ENCODE measurements around the gene BICRA. TPM values are rescaled to one million over a fixed set of nuclear protein-coding genes. Genes with fewer than 3 reads are reported as not detected.
"Not testable (repeated sequence)": the region's sequence is repeated elsewhere in the genome, so short reads cannot be mapped to it uniquely, and the experiment has no call there.

The BICRA gene
- total RNA-seq, 1 donor from 2014 or later = 5.6 TPM

GRCh38 chr19:47742634-47743033, 133.7 kb downstream of the BICRA start:
- peak; percentile 74 for DNase-seq (ENCODE audit: low read depth)

GRCh38 chr19:47745010-47745901, 136.3 kb downstream of the BICRA start, which contains the start of gene NOP53:
TSS of gene NOP53 (plus strand) at chr19:47745546. CDS start at chr19:47745560, 14 bp downstream.
- DNase-seq (ENCODE audit: low read depth) = peak; percentile 98

GRCh38 chr19:47746129-47746528, 137.2 kb downstream of the BICRA start:
- DNase-seq (ENCODE audit: low read depth) = not testable (repeated sequence)

- no peak for DNase-seq (ENCODE audit: low read depth)
Measured at GRCh38 chr19:47749326-47749725, 140.4 kb downstream of the BICRA start.

- DNase-seq (ENCODE audit: low read depth) = no peak
Measured at GRCh38 chr19:47750752-47751151, 141.8 kb downstream of the BICRA start.

GRCh38 chr19:47752440-47753211, 143.7 kb downstream of the BICRA start:
- no peak for DNase-seq (ENCODE audit: low read depth)

Other genes with a start within 250 kb of the BICRA start
- 4.4 and 4.9 TPM in 2 replicates for gene MEIS3, start 189.6 kb upstream of the BICRA start, total RNA-seq
- gene SLC8A2, start 137.2 kb upstream of the BICRA start, total RNA-seq = not detected in 2 replicates
- 5.7 and 12.5 TPM in 2 replicates for gene KPTN, start 124.9 kb upstream of the BICRA start, total RNA-seq
- 195 and 246 TPM in 2 replicates for gene NAPA, start 94.1 kb upstream of the BICRA start, total RNA-seq
- 0.08 TPM in 1 of 2 replicates, not detected in the other for gene ZNF541, start 36.0 kb upstream of the BICRA start, total RNA-seq
- gene EHD2, start 104.3 kb downstream of the BICRA start, total RNA-seq = 97.9 and 124 TPM in 2 replicates
- 101 and 106 TPM in 2 replicates for gene NOP53, start 136.4 kb downstream of the BICRA start, total RNA-seq
- gene SELENOW, start 169.6 kb downstream of the BICRA start, total RNA-seq = 2,157 and 3,026 TPM in 2 replicates
- not detected in 2 replicates for gene TPRX1, start 195.4 kb downstream of the BICRA start, total RNA-seq
- gene CRX, start 212.8 kb downstream of the BICRA start, total RNA-seq = not detected in 2 replicates

All from myocyte (in vitro differentiated cells).